Measurements from ENCODE around the gene PRR20A.
"Not testable (repeated sequence)": the region's sequence is repeated elsewhere in the genome, so short reads cannot be mapped to it uniquely, and the experiment has no call there.

The PRR20A gene

DNA sequence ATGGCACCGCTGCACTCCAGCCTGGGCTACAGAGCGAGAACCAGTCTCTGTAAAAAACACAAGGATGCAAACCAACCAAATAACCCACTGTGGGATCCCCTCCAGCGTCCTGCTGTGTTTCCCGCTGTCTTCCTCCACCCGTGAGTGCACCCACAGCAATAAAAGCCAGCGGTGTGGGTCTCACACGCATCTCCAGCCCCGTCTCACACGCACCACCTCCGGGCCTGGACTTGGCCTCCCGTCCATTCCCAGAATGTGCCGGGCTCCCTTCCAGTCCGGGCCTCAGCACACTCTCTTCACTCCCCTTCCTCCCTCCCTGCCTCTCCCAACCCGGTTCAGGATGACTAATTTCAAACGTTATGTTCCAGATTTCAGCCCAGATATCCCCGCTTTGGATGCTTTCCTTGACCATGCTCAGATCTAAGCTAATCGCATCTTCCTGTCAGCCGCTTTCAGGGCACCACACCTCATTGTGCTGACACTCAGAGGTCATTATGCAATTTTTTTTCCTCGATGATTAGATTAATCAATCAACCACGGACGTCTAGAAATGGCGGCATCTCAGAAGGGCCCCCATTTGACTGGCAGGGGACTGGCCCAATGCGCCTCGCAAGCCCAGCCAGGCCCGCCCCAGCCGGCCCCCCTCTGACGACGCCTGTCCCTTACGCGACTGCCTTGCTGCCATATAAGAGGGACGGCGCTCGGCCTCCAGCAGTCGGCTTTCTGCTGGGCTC lies at the start of gene PRR20A:
Gene PRR20A (plus strand): TSS at position 684 of the 734 bp plus-strand sequence. CDS start 387 bp downstream, outside the sequence.
- not testable (repeated sequence) for H3K4me1 ChIP-seq (ENCODE audit: control insufficient read depth, insufficient read depth, low read length, unreplicated experiment)

GRCh38 chr13:57114945-57115344 lies 25.8 kb upstream of the PRR20A start:
- Histone ChIP-seq H3K27me3 (ENCODE audit: insufficient read depth, low read length) (no peaks in the 10 kb centered on the region), H3K4me1 (ENCODE audit: control insufficient read depth, insufficient read depth, low read length, unreplicated experiment) (no peaks in the 10 kb centered on the region), H2AFZ (ENCODE audit: low read length, unreplicated experiment) (no peak overlapping the region), H3K79me2 (ENCODE audit: control insufficient read depth, insufficient read depth, low read length, unreplicated experiment) (no peaks in the 10 kb centered on the region), H3K27ac (ENCODE audit: low read depth, low read length) (no peak overlapping the region), H3K36me3 (ENCODE audit: insufficient read depth, low read length) (no peaks in the 10 kb centered on the region), H3K4me3 (ENCODE audit: low read depth, low read length) (no peak overlapping the region)

More for the DNA sequence above, at the start of gene PRR20A:
- not testable (repeated sequence) for H3K36me3 ChIP-seq (ENCODE audit: insufficient read depth, low read length); H3K27me3 ChIP-seq (ENCODE audit: insufficient read depth, low read length); H3K4me3 ChIP-seq (ENCODE audit: low read depth, low read length); H3K79me2 ChIP-seq (ENCODE audit: control insufficient read depth, insufficient read depth, low read length, unreplicated experiment); H2AFZ ChIP-seq (ENCODE audit: low read length, unreplicated experiment); H3K27ac ChIP-seq (ENCODE audit: low read depth, low read length)

GRCh38 chr13:57123681-57124080 lies 17.0 kb upstream of the PRR20A start:
- Histone ChIP-seq H3K4me1 (ENCODE audit: control insufficient read depth, insufficient read depth, low read length, unreplicated experiment) (no peaks in the 10 kb centered on the region), H3K79me2 (ENCODE audit: control insufficient read depth, insufficient read depth, low read length, unreplicated experiment) (no peaks in the 10 kb centered on the region), H3K27me3 (ENCODE audit: insufficient read depth, low read length) (no peaks in the 10 kb centered on the region), H3K36me3 (ENCODE audit: insufficient read depth, low read length) (no peaks in the 10 kb centered on the region), H3K27ac (ENCODE audit: low read depth, low read length) (no peak overlapping the region), H2AFZ (ENCODE audit: low read length, unreplicated experiment) (no peak overlapping the region), H3K4me3 (ENCODE audit: low read depth, low read length) (no peak overlapping the region)

- no peaks in the 10 kb centered on the region for H3K36me3 ChIP-seq (ENCODE audit: insufficient read depth, low read length)
- H3K4me1 ChIP-seq (ENCODE audit: control insufficient read depth, insufficient read depth, low read length, unreplicated experiment), result no peaks in the 10 kb centered on the region
- no peak overlapping the region for H3K27ac ChIP-seq (ENCODE audit: low read depth, low read length)
- no peaks in the 10 kb centered on the region for H3K79me2 ChIP-seq (ENCODE audit: control insufficient read depth, insufficient read depth, low read length, unreplicated experiment)
- no peak overlapping the region for H2AFZ ChIP-seq (ENCODE audit: low read length, unreplicated experiment)
- H3K4me3 ChIP-seq (ENCODE audit: low read depth, low read length), result no peak overlapping the region
- H3K27me3 ChIP-seq (ENCODE audit: insufficient read depth, low read length), result no peaks in the 10 kb centered on the region
These were observed 11.8 kb upstream of the PRR20A start for GRCh38 chr13:57128909-57129308.

DNA sequence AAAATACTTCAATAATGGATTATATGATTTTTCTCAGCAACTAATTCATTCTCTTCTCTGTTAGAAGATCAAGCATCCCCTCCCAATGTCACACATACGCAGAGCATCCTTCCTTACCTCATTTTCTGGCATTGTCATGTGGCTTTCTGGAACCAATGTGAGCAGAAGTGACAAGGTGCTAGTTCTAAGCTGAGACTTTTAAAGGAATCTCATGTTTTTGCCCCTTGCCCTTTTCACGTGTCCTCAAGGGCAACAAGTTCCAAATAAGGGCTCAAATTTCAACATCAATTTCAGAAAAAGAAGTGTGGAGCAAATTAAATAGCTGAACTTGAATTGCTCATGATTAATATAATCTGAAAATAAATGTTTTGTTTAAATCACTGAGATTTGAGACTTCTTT lies 4.6 kb upstream of the PRR20A start:
- H3K4me1 ChIP-seq (ENCODE audit: control insufficient read depth, insufficient read depth, low read length, unreplicated experiment), result no peaks in the 10 kb centered on the region
- no peak overlapping the region for H2AFZ ChIP-seq (ENCODE audit: low read length, unreplicated experiment)
- H3K79me2 ChIP-seq (ENCODE audit: control insufficient read depth, insufficient read depth, low read length, unreplicated experiment), result no peaks in the 10 kb centered on the region
- H3K4me3 ChIP-seq (ENCODE audit: low read depth, low read length), result no peak overlapping the region
- no peaks in the 10 kb centered on the region for H3K27me3 ChIP-seq (ENCODE audit: insufficient read depth, low read length)
- H3K36me3 ChIP-seq (ENCODE audit: insufficient read depth, low read length), result no peaks in the 10 kb centered on the region
- H3K27ac ChIP-seq (ENCODE audit: low read depth, low read length), result no peak overlapping the region

- Histone ChIP-seq H3K79me2 (ENCODE audit: control insufficient read depth, insufficient read depth, low read length, unreplicated experiment) (no peaks in the 10 kb centered on the region), H2AFZ (ENCODE audit: low read length, unreplicated experiment) (no peak overlapping the region), H3K36me3 (ENCODE audit: insufficient read depth, low read length) (no peaks in the 10 kb centered on the region), H3K4me1 (ENCODE audit: control insufficient read depth, insufficient read depth, low read length, unreplicated experiment) (no peaks in the 10 kb centered on the region), H3K4me3 (ENCODE audit: low read depth, low read length) (no peak overlapping the region), H3K27ac (ENCODE audit: low read depth, low read length) (no peak overlapping the region), H3K27me3 (ENCODE audit: insufficient read depth, low read length) (no peaks in the 10 kb centered on the region)
These were observed 3.1 kb upstream of the PRR20A start for GRCh38 chr13:57137585-57137984.

DNA sequence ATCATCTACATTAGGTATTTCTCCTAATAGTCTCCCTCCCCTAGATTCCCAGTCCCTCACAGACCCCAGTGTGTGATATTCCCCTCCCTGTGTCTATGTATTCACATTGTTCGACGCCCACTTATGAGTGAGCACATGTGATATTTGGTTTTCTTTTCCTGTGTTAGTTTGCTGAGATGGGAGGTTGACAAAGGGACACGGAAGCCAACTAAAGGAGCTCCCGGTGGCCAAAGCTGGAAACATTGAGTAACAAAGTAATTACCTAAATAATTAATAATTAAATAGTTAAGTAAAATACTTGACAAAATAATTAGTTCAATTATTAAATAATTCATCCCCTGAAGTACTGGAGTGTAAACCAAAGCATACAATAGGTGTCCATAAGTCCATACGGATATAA lies 1.7 kb upstream of the PRR20A start:
- Histone ChIP-seq H3K27me3 (ENCODE audit: insufficient read depth, low read length) (no peaks in the 10 kb centered on the region), H3K27ac (ENCODE audit: low read depth, low read length) (no peak overlapping the region), H2AFZ (ENCODE audit: low read length, unreplicated experiment) (no peak overlapping the region), H3K4me1 (ENCODE audit: control insufficient read depth, insufficient read depth, low read length, unreplicated experiment) (no peaks in the 10 kb centered on the region), H3K36me3 (ENCODE audit: insufficient read depth, low read length) (no peaks in the 10 kb centered on the region), H3K79me2 (ENCODE audit: control insufficient read depth, insufficient read depth, low read length, unreplicated experiment) (no peaks in the 10 kb centered on the region), H3K4me3 (ENCODE audit: low read depth, low read length) (no peak overlapping the region)

GRCh38 chr13:57139781-57140180 lies 937 bp upstream of the PRR20A start:
- not testable (repeated sequence) for H3K36me3 ChIP-seq (ENCODE audit: insufficient read depth, low read length); H3K79me2 ChIP-seq (ENCODE audit: control insufficient read depth, insufficient read depth, low read length, unreplicated experiment); H2AFZ ChIP-seq (ENCODE audit: low read length, unreplicated experiment); H3K4me3 ChIP-seq (ENCODE audit: low read depth, low read length); H3K27me3 ChIP-seq (ENCODE audit: insufficient read depth, low read length); H3K4me1 ChIP-seq (ENCODE audit: control insufficient read depth, insufficient read depth, low read length, unreplicated experiment); H3K27ac ChIP-seq (ENCODE audit: low read depth, low read length)

- not testable (repeated sequence) for H3K79me2 ChIP-seq (ENCODE audit: control insufficient read depth, insufficient read depth, low read length, unreplicated experiment); H3K4me1 ChIP-seq (ENCODE audit: control insufficient read depth, insufficient read depth, low read length, unreplicated experiment); H2AFZ ChIP-seq (ENCODE audit: low read length, unreplicated experiment); H3K27me3 ChIP-seq (ENCODE audit: insufficient read depth, low read length); H3K27ac ChIP-seq (ENCODE audit: low read depth, low read length); H3K36me3 ChIP-seq (ENCODE audit: insufficient read depth, low read length); H3K4me3 ChIP-seq (ENCODE audit: low read depth, low read length)
These were observed 6.5 kb downstream of the PRR20A start, which contains the start of gene PRR20B for GRCh38 chr13:57147188-57147587. Gene PRR20B (plus strand): TSS chr13:57147488. CDS start chr13:57147875, 387 bp downstream.

DNA sequence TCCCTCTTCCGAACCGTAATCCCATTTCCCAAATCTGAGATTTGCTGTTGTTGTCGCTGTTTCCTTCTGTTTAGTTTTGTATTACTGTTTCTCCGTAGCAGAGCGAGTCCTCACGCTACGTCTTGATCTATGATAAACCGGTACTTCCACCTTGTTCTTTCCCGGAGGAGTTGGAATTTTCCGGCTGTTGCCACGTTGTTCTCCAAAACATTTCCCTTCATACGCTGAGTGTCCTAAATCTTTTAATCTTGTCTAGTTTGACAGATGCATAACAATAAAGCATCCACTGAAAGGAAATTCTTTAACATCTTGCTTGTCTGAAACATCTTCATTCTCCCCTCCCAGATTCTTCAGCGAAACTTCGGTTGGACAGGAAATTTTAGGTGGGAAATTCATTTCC lies 7.4 kb downstream of the PRR20A start:
- not testable (repeated sequence) for H3K36me3 ChIP-seq (ENCODE audit: insufficient read depth, low read length); H3K27ac ChIP-seq (ENCODE audit: low read depth, low read length); H3K4me3 ChIP-seq (ENCODE audit: low read depth, low read length); H3K27me3 ChIP-seq (ENCODE audit: insufficient read depth, low read length); H2AFZ ChIP-seq (ENCODE audit: low read length, unreplicated experiment); H3K79me2 ChIP-seq (ENCODE audit: control insufficient read depth, insufficient read depth, low read length, unreplicated experiment); H3K4me1 ChIP-seq (ENCODE audit: control insufficient read depth, insufficient read depth, low read length, unreplicated experiment)

DNA sequence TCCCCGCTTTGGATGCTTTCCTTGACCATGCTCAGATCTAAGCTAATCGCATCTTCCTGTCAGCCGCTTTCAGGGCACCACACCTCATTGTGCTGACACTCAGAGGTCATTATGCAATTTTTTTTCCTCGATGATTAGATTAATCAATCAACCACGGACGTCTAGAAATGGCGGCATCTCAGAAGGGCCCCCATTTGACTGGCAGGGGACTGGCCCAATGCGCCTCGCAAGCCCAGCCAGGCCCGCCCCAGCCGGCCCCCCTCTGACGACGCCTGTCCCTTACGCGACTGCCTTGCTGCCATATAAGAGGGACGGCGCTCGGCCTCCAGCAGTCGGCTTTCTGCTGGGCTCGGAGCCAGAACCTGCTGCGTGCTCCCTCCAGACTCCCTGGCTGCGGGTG lies 13.0 kb downstream of the PRR20A start, which contains the start of gene PRR20C:
Gene PRR20C (plus strand): TSS at position 301 of the 400 bp plus-strand sequence. CDS start 387 bp downstream, outside the sequence.
- not testable (repeated sequence) for H3K27ac ChIP-seq (ENCODE audit: low read depth, low read length); H3K36me3 ChIP-seq (ENCODE audit: insufficient read depth, low read length); H3K4me3 ChIP-seq (ENCODE audit: low read depth, low read length); H3K4me1 ChIP-seq (ENCODE audit: control insufficient read depth, insufficient read depth, low read length, unreplicated experiment); H3K27me3 ChIP-seq (ENCODE audit: insufficient read depth, low read length); H2AFZ ChIP-seq (ENCODE audit: low read length, unreplicated experiment); H3K79me2 ChIP-seq (ENCODE audit: control insufficient read depth, insufficient read depth, low read length, unreplicated experiment)
